A673 (cell line): ENCODE results near the gene MSL1.

ENCODE experiments used
- EZH2 ChIP-seq: fragments of 200-600 bp; sonication (generic); IDR thresholded peaks from 2 replicates; pipeline ENCODE4 v1.6.1; 2017; ENCODE audit warnings: borderline replicate concordance, low read depth, mild to moderate bottlenecking, mixed read lengths, antibody characterized with exemption, low read length; ENCODE audit not compliant: poor library complexity, severe bottlenecking
- TF ChIP-seq, protein P1 (sequence below): fragments of 300-800, 200-600 bp; sonication (generic); conservative IDR thresholded peaks from 2 replicates; pipeline ENCODE4 v1.5.1; 2017; ENCODE audit warnings: low read depth, mild to moderate bottlenecking, antibody characterized with exemption, low read length, moderate library complexity, mixed read lengths

GRCh38 chr17:40150276-40150675, 28.5 kb downstream of the MSL1 start:
- TF ChIP-seq, protein P1, sequence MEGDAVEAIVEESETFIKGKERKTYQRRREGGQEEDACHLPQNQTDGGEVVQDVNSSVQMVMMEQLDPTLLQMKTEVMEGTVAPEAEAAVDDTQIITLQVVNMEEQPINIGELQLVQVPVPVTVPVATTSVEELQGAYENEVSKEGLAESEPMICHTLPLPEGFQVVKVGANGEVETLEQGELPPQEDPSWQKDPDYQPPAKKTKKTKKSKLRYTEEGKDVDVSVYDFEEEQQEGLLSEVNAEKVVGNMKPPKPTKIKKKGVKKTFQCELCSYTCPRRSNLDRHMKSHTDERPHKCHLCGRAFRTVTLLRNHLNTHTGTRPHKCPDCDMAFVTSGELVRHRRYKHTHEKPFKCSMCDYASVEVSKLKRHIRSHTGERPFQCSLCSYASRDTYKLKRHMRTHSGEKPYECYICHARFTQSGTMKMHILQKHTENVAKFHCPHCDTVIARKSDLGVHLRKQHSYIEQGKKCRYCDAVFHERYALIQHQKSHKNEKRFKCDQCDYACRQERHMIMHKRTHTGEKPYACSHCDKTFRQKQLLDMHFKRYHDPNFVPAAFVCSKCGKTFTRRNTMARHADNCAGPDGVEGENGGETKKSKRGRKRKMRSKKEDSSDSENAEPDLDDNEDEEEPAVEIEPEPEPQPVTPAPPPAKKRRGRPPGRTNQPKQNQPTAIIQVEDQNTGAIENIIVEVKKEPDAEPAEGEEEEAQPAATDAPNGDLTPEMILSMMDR = no peak
- no peak for TF ChIP-seq EZH2
